HG03432 (cell line): ENCODE data around the gene SNX5.

ENCODE experiments used
- ATAC-seq: cut with Tn5 transposase; IDR thresholded peaks from one replicate; pipeline ENCODE4 v1.9.1; 2021; ENCODE audit warnings: mild to moderate bottlenecking, moderate library complexity; ENCODE audit not compliant: unreplicated experiment

Gene SNX5

DNA sequence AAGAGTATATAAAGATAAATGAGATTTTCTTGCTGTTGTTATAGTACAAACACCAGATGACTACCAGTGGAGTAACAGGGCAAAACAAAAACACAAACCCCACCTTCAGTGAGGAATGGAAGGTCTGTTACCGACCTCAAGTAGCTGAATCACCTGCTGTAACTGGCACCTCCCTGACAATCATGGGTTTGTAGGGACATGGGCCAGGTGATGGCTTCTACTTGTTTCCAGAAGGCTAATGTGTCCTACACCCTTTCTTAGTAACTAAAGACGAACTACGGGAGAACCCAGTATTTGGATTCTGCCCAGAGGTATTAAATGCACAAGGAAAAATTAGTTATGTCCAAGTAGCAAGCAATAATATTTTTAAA, 26.8 kb downstream of the SNX5 start:
- no peak for ATAC-seq

DNA sequence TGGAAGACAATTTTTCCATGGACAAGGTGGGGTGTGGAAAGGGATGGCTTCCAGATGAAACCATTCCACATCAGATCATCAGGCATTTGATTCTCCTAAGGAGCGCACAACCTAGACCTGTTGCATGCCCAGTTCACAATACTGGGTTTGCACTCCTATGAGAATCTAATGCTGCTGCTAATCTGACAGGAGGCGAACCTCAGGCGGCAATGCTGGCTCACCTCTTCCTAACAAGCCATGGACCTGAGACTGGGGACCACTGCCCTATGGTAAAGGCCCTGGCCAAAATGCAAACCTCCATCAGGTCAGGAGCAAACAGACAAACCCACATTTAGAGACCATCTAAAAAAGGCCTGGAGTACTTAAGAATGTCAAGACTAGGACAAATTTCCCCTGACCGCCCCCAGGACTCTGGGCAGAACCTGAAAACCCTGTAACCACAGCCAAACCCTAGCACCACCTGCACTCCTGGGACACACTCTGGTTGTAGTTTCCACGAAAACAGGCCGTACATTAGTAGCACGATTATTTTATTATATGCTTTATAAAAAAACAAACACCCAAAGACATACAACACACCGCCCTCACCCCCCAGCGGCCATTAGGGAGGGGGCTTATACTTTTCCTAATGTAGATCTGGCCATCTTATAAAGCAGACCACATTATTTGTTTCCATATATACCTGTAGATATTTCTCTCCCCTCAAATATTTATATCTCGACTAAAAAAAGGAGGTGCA, 27.3 kb downstream of the SNX5 start:
- no peak for ATAC-seq

DNA sequence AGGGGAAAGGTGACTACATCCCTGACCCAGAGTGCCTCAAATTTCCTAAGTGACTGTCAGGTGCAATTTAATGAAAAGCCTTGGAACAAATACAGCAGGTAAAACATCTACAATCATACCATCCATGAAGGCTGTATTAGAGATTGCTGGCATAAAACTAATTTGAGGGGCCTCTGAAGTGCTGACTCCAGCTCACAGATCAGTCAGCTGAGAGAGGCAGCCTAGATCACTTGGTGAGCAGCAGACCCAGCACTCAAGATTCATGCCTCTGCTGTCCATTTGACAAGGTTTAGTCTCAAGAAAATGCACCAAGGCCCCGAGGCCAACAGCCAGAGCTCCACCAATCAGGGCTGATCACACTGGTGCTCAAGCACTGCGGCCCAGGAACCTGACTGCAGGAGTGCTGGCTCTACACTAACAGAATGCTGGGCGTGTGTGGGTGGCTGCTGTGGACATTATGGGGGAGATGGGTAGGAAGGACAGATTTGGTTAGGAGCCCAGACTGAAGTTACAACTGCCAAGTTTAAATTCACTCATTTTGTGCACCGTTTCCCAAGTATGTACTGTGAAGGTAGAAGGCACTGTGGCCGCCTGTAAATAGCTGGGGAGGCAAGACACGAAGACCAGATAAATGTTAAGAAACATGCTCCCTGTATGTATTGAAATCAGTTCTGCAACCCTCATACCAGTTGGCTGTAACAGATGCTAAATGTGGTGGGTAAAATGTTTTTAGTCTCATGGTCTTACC, 28.2 kb downstream of the SNX5 start:
- no peak for ATAC-seq

- ATAC-seq, result no peak
Measured at GRCh38 chr20:17939622-17940223, 28.9 kb downstream of the SNX5 start.

- peak; percentile 84 for ATAC-seq
Measured at GRCh38 chr20:17938871-17939619, 29.5 kb downstream of the SNX5 start.

GRCh38 chr20:17936761-17937732, 31.5 kb downstream of the SNX5 start:
- ATAC-seq, result no peak

GRCh38 chr20:17936286-17936760, 32.3 kb downstream of the SNX5 start:
- ATAC-seq, result no peak

- ATAC-seq, result no peak
Measured at GRCh38 chr20:17935761-17936160, 32.8 kb downstream of the SNX5 start.

DNA sequence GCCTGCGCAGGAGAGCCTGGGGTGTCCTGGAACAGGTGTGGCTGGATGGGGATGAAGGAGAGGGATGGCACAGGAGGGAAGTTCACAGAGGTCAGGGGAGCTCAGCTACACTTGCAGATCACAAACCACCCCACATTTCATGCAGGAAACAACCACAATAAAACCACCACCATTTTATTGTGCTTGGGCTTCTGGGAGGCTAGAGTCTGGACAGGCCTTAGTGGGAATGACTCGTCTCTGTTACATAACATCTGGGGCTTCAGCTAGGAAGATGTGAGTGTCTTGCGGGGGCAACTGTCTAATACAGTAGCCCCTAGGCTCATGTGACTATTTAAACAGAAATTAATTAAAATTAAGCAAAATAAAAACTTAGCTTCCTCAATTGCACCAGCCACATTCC, 33.4 kb downstream of the SNX5 start:
- ATAC-seq, result no peak

DNA sequence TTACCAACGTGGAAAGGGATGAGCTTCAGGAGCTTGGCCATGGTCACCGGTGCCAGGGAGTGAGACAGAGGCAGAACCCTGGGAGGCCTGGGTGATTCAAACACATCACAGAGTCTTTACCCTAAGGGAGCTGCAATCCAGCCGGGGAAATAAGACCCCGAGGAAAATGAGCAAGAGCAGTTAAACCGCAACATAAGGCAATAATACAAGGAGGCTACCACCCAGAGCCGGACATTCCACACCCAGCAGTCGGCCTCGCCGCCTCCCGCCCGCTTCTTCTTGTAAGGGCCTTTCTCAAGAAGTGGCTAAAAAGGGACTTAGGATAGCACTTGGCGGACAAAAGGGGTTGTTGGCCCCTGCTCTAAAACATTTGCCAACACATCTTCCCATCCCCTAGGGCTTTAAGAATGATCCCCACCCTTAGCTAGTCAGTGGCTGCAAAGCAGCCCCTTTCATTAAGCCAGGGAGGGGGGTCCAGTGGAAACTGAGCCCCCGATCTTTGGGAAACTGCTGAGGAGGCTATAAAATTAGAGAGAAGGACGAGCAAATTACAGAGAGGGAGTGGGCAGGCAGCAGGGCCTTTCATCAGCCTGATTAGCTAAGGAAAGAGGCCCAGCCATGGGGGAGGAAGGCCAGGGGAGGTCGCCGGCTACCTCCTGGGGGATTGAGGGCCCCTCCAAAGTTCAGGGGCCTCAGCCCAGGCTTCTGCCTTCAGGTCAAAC, 34.3 kb downstream of the SNX5 start:
- no peak for ATAC-seq

DNA sequence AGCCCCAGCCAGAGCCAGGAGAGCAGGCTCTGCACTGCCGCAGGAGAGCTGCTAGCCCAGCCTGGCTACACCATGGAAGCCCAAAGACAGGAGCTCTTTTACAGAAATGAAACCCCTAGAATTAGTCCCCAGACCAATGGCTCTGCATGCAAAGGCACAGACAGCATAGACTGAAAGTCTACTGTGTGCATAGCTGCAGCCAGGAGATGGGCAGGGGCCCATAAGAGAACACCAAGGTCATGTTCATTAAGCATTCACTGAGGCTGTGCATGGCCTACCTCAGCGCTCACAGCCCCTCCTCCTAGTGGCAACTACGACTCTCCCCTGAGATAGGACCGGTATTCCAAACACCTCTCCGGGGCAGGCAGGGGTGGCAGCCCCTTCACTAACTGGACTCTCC, 34.9 kb downstream of the SNX5 start:
- ATAC-seq, result no peak

- ATAC-seq, result no peak
Measured at GRCh38 chr20:17933121-17933520, 35.5 kb downstream of the SNX5 start.

DNA sequence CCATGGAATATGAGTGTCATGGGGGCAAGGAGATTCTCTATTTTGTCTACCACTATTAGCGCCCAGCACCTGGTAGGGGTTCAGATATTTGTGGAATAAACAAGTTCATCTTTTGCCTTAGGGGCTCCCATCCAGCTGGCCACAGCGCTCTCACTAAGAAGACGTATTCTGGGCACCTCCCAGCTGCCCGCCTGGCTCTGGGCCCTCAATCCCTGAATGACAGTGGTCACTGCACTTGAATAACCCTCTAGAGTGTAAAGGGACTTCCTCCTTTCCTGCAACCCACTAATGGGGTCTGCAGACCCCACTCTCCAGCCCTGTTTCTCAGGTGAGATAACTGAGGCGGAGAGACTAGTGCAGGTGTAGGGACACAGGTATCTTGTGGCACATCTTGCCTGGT, 36.2 kb downstream of the SNX5 start:
- no peak for ATAC-seq

GRCh38 chr20:17931513-17931912, 37.1 kb downstream of the SNX5 start:
- no peak for ATAC-seq

DNA sequence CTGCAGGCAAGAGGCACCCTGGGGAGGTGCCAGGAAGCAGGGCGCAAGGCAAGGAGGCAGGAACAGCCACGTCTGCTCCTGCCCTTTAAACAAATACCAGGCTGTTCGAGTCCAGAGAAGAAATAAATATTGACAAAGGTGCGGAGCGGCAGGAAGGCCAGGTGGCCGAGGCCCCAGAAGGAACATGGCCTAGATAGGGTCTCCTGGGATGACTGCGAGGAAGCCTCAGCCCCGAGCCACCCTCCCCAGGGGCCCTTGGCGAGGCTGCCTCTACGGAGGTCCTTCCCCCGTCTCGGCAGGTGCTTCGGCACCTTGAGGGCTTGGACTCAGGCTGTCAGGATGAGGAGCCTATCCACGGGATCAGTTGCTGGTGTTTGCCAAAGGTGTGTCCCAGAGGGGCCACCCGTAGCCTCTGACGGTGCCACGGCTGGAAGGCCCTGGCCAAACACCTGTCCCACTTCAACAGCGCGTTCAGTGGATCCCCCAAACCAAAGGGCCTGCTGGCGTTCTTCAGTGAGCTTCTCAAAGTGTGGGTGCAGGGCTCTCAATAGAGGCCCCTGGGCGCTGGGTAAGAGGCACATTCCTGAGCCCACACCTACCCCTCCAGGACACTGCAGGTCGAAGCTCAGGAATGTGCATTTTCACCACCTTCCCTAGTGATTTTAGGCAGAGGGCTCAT, 39.8 kb downstream of the SNX5 start:
- ATAC-seq, result no peak

DNA sequence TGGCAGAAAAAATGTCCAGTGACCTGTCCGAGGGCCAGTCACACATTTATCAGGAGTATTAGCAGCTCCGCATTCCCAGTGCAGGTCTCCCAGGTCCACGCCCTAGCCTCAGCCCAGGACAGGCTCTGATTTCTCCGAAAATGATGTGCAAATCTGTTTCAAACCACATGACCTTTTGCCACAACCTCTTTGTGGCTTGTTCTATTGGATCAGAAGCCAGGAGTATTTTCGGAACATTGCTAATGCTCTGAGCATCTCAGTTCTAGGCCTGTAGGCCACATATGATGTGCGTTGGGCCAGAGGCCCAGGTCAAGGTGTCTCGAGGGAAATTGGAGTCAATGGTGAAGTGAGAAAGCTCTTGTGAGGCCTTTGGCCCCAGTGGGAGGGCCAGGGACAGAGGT, 40.4 kb downstream of the SNX5 start:
- no peak for ATAC-seq

DNA sequence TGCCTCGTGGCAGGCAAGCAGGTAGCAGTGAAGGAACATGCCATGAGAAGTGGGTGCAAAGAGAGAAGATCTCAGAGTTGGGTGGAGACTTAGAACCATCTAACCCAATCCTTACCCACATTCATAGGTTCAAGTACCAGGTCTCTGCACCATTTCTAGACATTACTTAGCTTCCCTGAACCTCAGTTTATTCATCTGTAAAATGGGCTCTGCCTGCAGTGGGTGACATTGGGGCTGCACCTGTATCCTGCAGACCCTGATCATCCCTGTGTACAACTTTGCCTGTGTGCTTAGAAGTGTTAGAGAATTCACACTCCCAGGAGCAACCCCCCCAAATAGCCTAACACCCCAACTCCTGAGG, 42.7 kb downstream of the SNX5 start:
- no peak for ATAC-seq

DNA sequence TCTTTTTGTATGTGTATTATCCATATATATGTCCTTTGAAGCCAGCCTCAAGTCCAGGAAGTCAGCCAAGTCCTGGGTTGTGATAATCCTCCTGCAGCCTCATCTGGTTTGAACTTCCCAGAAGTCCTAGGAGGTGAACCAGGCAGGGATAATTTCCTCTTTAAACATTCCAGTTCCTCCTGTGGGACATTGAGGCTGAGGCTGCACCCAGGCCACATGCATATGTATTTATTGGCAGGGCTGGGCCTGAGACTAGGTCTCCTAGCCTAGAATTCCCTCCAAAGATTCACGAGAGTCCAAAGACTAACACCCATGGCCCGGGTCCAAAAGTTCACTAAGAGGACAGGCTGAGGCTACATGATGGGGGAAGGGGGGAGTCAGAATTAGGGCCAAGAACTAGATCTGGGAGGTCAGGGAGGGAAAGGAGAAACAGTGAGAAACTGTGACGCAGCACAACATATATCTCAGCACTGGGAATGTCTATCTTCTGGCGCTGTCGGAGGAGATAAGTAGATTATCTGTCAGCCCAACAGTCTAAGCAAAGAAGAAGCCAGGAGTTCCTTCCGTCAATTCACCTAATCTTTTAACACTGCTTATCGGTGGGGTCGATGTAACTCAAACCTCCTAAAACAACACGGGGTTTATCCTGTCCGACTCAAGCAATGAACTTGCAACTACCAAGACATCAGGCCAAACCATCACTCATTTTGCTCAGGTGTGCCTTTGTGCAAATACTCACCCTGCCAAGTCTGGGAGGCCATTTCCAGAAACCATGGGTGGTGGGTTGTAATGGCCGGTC, 43.3 kb downstream of the SNX5 start:
- no peak for ATAC-seq
